Lung microvascular endothelial cell (primary cell): ENCODE measurements around the gene PRTN3. TPM values are rescaled to one million over a fixed set of nuclear protein-coding genes. Genes with fewer than 3 reads are reported as not detected.

ENCODE experiments used
- DNase-seq, 2 donors: peaks; one replicate each; pipeline versions ENCODE4 v3.0.0 to v3.0.0-alpha.2; 2010; ENCODE audit warnings: low read depth in 2 of 2
- total RNA-seq: library from RNA; depleted of rRNA; stranded (reverse); fragments of >200 nt; gene quantifications from 2 replicates; pipeline ENCODE4 v1.2.1, GENCODE V29; 2014

Gene PRTN3
- total RNA-seq, 1 donor from 2014 or later, result not detected

DNA sequence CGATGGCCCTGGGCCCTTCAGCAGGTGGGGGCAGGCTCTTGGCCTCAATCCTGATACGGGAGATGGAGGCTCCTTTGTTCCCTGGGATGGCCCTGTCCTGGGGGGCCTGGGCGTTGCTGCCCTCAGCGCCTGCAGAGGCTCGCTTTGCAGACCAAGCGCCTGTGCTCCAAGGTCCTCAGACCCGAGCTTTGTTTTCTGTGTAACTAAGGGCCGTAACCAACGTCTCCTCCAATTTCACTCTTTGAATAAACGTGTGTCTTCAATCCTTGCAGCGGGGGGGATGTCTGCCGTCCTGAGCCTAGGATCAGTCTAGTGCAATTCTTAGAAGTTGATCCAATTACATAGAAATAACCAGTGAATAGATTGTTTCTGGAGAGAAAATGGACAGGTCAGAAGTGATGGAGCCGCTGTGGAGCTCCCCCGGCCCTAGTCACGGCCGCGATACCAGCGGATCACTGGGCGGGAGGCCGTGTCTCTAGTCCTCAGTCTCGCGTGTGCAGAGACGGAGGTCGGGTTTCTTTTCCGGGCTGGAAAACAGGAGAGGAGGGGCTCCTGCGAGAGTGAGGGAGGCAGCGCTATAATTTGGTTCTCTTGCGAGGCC is 38.2 kb upstream of the PRTN3 start:
- DNase-seq, result peak; percentile 56 to 72

DNA sequence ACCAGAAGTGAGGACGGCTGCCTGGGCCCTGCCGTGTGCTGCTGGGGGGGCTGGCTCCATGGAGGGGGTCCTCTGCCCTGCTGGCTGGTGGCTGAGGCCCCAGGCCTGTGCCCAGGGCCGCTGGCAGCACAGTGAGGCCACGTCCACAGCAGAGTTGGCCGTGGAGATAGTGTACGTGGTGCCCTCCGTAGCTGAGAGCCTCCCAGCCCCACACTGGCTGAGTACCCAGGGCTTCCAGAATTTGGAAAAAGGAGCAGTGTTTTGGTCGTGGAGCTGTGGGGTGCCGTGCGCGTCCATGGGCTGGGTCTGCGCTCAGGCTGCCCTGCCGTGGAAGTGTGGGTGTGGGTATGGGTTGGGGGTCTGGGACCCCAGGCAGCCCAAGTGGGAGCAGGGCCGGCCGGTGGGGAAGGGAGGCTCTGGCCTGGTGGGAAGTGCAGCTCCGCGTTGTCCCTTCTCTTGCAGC is 37.7 kb upstream of the PRTN3 start:
- DNase-seq, result no peak

DNA sequence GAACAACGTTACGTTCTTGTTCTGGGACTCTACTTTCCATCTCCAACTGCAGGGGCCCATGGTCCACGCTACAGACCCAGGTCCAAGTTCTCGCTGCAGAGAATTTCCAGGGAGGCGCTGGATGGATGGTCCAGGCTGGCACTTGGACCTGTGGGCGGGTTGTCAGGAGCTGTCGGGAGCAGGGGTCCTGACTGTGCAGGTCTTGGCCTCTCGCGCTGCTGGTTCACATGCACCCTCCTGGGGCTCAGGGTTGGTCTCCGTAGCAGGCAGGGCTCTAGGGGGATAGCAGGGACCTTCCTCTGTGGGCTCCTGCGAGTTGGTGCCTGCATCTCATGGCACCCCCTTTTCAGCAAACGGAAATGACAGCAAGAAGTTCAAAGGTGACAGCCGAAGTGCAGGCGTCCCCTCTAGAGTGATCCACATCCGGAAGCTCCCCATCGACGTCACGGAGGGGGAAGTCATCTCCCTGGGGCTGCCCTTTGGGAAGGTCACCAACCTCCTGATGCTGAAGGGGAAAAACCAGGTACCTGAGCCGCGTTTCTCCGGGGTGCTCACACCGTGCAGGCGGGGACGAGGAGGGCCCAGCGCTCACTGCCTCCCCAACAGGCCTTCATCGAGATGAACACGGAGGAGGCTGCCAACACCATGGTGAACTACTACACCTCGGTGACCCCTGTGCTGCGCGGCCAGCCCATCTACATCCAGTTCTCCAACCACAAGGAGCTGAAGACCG is 36.9 kb upstream of the PRTN3 start:
- peak in 1 of 2 donors; percentile 31 for DNase-seq

DNA sequence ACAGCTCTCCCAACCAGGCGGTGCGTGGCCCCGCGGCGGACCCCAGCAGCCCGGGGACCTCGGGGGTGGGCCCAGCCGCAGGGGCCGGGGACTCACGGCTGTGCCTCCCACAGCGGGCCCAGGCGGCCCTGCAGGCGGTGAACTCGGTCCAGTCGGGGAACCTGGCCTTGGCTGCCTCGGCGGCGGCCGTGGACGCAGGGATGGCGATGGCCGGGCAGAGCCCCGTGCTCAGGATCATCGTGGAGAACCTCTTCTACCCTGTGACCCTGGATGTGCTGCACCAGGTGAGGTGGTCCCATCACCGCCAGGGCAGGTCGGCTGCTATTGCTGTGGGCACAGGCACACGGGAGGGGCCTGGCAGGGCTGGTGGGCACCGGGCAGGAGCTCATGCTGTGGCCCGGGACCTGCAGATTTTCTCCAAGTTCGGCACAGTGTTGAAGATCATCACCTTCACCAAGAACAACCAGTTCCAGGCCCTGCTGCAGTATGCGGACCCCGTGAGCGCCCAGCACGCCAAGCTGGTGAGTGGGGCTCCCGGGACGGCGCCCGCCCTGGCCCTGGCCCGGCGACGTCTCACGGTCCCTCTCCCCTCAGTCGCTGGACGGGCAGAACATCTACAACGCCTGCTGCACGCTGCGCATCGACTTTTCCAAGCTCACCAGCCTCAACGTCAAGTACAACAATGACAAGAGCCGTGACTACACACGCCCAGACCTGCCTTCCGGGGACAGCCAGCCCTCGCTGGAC is 36.2 kb upstream of the PRTN3 start:
- no peak for DNase-seq

DNA sequence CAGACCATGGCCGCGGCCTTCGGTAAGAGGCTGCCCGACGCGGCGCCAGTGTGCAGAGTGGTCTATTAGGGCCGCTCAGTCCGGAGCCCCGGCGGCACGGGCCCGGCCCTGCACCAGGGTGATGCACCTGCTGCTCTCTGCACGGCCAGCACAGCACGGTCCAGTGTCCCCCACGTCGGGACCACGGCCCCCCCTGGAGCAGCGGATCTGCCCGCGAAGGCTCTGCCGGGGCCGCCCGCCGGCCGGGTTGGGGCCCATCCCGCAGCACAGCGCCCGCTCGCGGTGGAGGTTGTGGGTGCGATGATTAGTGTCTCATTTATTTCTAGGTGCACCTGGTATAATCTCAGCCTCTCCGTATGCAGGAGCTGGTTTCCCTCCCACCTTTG is 35.6 kb upstream of the PRTN3 start:
- no peak for DNase-seq

DNA sequence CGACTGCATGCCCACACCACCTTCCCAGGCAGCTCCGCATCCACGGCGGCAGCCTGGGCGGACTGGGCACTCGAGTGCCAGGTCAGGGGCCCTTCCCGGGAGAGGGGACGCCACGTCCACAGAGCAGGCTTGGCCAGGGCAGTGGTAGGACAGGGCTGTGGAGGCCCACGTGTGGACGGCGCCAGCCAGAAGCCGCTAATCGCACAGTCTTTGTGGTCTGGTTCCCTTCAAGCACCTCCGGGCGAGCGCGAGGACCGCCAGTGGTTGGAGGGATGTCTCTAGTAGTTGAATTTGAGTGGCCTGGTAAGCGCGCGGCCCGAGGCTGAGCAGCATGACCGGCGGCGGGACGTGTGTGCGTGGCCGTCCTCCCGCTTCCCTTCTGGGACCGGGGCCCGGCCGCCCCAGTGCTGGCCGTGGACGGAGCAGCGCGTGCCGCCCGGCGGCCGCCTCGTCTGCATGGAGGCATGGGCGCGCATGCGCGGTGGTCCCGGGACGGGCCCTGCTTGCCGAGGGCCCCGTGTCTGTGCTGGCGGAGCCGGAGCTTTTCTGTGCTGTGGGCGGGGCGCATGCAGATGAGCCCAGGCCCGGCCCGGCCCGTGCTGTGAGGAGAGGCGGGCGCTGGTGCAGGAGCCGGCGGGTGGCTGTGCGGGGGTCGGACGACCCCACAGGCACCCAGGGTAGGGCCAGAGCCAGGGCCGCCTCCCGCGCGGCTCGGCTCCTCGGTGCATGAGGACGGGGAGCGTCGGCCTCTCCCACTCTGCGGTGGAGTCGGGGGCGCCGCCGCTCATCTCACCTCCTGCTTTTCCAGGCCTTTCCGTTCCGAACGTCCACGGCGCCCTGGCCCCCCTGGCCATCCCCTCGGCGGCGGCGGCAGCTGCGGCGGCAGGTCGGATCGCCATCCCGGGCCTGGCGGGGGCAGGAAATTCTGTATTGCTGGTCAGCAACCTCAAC is 34.9 kb upstream of the PRTN3 start:
- DNase-seq, result no peak

DNA sequence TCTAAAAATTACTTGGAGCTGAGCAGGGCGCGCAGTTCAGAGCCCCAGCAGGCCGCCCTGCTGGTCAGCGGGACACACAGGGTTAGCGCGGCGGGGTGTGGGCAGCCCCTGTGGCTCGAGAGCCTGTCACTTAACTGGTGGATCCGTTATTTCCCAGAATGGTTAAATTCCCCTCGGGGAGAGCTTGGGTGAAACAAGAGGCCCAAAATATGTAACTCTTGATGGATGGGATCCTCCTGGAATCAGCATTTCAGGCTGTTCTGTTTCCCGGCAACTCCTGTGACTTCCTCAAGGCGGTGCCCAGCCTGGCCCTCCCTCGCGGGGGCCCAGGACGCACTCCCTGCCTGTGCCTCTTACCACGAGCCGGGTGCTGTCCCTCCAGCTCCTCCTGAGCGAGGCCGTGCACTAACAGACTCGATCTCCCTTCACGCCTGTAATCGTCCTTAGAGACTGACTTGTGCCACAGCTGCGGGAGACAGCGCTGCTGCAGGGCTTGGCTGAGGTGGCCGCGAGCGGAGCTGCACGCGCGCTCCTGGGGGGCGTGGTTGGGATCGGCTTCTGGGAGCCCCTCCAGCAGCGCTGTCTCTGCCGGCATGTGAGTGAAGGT is 33.9 kb upstream of the PRTN3 start:
- DNase-seq, result no peak

DNA sequence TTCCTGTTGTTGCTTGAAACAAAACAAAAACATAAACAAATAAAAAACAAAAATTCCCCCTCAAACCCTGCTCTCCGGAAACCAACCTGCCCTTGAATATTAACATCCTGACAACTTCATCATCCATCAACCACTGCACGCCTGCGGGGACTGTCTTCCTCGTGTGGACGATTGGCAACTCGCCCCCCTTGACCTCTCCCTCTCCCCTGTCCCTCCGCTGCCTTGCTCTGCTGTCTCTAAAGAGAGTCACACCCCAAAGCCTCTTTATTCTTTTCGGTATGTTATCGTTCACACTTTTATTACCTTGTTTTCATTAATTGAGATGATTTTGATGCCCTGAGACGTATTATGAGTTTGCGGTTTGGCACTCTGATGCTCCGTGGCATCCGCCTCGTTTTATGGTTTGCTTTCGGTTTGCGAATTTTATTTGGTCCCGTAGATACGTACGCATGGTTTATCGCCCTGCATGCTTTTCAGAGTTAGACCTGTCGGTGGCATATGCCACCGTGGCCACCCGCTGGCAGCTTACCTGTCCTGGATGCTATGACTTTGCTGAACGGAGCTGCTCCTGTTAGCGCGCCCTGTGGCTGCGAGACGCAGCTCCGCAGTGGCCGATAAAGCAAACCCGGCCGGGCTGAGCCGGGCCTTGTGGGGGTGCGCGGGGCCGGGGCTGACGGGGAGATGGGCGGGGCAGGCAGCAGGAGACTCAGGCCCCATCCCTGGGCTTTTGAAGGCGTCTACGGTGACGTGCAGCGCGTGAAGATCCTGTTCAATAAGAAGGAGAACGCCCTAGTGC is 33.0 kb upstream of the PRTN3 start:
- no peak for DNase-seq

DNA sequence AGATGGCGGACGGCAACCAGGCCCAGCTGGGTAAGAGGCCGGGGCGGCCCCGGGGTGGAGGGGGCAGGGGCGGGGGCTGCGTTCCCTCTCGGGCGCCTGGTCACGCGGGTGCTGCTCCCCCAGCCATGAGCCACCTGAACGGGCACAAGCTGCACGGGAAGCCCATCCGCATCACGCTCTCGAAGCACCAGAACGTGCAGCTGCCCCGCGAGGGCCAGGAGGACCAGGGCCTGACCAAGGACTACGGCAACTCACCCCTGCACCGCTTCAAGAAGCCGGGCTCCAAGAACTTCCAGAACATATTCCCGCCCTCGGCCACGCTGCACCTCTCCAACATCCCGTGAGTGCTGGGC is 32.4 kb upstream of the PRTN3 start:
- DNase-seq, result no peak

DNA sequence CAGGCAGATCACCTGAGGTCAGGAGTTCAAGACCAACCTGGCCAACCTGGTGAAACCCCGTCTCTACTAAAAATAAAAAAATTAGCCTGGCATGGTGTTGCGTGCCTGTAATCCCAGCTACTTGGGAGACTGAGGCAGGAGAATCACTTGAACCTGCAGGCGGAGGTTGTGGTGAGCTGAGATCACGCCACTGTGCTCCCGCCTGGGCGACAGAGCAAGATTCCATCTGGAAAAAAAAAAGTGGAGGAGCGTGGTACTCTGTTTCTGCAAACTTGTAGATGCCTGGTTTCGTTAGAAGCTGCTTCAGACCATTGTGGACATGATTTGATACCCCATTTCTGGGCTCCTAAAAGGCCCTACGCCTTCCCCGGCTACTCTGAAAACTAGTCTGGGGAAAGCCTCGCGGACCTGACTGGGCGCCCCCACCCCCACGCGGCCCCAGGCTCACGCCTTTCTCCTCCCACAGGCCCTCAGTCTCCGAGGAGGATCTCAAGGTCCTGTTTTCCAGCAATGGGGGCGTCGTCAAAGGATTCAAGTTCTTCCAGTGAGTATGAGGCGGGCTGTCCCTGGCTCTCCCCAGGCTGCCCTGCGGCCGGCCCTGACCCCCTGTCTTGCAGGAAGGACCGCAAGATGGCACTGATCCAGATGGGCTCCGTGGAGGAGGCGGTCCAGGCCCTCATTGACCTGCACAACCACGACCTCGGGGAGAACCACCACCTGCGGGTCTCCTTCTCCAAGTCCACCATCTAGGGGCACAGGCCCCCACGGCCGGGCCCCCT is 30.5 kb upstream of the PRTN3 start:
- no peak for DNase-seq

DNA sequence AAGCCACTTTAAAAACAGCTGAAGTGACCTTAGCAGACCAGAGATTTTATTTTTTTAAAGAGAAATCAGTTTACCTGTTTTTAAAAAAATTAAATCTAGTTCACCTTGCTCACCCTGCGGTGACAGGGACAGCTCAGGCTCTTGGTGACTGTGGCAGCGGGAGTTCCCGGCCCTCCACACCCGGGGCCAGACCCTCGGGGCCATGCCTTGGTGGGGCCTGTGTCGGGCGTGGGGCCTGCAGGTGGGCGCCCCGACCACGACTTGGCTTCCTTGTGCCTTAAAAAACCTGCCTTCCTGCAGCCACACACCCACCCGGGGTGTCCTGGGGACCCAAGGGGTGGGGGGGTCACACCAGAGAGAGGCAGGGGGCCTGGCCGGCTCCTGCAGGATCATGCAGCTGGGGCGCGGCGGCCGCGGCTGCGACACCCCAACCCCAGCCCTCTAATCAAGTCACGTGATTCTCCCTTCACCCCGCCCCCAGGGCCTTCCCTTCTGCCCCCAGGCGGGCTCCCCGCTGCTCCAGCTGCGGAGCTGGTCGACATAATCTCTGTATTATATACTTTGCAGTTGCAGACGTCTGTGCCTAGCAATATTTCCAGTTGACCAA is 29.8 kb upstream of the PRTN3 start:
- DNase-seq, result no peak

DNA sequence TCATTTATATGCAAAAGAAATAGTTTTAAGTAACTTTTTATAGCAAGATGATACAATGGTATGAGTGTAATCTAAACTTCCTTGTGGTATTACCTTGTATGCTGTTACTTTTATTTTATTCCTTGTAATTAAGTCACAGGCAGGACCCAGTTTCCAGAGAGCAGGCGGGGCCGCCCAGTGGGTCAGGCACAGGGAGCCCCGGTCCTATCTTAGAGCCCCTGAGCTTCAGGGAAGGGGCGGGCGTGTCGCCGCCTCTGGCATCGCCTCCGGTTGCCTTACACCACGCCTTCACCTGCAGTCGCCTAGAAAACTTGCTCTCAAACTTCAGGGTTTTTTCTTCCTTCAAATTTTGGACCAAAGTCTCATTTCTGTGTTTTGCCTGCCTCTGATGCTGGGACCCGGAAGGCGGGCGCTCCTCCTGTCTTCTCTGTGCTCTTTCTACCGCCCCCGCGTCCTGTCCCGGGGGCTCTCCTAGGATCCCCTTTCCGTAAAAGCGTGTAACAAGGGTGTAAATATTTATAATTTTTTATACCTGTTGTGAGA is 29.2 kb upstream of the PRTN3 start:
- DNase-seq, result no peak

DNA sequence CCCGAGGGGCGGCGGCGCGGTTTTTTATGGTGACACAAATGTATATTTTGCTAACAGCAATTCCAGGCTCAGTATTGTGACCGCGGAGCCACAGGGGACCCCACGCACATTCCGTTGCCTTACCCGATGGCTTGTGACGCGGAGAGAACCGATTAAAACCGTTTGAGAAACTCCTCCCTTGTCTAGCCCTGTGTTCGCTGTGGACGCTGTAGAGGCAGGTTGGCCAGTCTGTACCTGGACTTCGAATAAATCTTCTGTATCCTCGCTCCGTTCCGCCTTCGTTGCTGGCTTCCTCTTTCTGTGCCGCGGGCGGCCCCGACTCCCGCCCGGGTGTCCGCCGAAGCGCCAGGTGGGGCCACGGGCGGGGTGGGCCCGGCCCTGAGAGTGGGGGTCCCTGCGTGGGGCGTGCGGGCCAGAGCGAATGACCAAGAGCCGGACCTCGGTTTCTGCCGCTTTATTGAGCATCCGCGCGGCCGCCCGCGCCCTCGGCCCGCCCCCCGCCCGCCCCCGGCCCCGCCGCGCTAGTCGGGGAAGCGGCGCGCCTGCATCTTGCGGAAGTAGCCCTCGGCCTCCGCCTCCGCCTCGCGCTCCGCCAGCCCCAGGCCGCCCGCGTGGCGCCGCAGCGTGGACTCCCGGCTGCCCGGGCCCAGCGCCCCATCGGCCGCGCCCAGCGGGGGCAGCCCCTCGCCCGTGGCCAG is 28.6 kb upstream of the PRTN3 start:
- no peak for DNase-seq

DNA sequence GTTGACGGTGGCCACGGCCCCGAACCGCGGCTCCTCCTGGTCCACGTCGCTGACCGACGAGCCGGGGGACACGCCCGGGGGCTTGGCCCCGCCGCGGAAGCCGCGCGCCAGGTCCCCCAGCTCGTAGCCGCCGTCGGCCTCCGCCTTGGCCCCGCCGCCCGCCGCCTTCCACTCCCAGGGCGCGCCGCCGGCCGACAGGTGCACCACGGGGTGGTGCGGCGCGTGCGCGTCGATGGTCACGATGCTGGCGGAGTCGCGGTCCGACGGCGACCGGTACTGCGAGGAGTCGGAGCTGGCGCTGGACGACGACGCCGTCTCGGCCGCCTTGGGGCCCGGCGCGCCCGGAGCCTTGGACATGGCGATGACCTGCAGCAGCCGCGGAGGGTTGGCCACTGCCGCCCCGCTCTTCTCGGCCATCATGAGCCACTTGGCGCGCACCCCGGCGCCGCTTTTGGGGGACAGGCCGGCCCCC is 28.0 kb upstream of the PRTN3 start:
- DNase-seq, result no peak

DNA sequence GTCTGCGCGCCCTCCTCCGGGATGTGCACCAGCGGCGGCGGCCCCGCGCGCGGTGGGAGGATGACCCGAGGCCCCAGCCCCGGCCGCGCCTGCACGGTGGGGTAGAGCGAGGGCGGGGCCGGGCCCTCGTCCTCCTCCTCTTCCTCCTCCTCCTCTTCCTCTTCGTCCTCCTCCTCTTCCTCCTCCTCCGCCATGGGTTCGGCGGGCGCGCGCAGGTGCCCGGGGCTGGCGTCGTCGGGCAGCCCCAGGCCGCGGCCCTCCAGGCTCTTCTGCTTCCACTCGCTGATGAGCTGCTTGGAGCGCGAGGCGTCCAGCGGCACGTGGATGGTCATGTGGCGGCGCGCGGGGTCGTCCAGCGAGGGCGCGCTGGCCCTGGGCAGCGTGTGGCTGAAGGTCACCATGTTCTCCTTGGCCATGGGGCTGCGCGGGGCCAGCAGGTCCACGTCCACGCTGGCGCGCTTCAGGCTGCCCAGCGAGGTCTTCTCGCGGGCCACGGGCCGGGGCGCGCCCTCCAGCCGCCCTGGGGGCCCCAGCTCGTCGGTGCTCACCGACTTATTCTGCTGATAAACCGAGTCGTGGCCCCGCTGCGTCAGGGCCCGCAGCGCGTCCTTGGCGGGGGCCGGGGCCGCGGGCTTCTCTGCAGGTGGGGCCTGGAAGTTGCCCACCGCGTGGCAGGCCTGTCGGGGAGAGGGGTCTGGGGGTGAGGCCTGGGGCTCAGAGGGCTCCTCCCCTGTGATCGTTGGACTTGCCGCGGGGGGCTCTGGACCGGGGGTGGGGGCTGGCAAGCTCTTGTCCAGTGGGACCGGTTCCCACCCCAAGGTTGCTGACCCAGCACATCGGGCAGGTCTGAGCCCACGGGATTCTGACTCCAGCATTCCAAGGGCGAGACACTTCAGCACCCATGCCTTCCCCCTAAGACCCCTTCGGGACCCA is 27.3 kb upstream of the PRTN3 start:
- no peak for DNase-seq

DNA sequence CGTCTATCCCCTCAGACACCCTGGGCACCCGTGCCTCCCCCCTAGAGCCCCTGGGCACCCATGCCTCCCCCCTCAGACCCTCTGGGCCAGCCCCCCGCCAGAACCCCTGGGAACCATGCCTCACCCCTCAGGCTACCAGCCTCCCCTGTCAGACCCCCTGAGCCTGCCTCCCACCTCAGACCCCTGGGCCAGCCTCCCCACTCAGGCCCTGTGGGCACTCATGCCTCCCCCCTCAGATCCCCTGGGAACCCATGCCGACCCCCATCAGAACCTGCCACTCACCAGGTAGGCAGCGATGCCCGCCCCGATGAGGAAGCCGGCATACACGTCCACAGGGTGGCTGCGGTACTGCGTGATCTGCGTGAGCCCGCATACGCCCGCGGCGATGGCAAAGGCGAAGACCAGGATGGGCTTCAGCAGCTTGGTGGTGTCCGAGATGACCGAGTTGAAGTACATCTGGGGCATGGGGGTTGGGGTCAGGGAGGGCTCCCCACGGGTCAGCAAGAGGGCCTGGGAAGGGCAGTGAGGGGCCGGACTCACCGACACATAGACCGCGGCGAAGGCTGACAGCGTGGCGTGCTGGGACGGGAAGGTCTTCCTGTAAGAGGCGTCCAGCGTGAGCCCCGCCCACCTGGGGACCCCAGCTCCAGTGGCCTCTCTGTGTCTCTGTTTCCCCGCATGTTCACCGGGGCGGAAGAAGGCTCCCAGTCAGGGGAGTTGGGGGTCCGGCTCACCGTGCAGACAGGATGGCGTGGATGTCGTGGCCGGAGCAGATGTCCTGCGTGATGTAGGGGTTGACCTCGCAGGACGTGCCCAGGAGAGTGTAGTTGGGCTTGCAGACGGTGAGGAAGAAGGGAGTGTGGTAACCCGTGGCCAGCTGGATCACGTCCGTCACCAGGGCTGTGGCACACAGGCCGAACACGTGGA is 26.4 kb upstream of the PRTN3 start:
- DNase-seq, result no peak
